Heart right ventricle (tissue), 16 donors: Measurements from ENCODE around the gene FBN3. TPM values are rescaled to one million over a fixed set of nuclear protein-coding genes. Genes with fewer than 3 reads are reported as not detected.

Experiments used
- ATAC-seq, 8 donors: fragments of 200-7000 bp; cut with Tn5 transposase; one replicate each; pipeline ENCODE4 v1.9.1; 2020; ENCODE audit warnings: mild to moderate bottlenecking in 8 of 8, moderate library complexity in 8 of 8, moderate number of reproducible peaks in 1 of 8
- DNase-seq, 2 donors: peaks; one replicate each; pipeline ENCODE4 v3.0.0-alpha.2; 2020
- H3K27ac ChIP-seq, 10 donors: fragments of 200-600 bp; sonication (generic) in 2 of 10; one replicate each; pipeline versions ENCODE4 v1.5.0 to v1.8.0; 2020 to 2022; ENCODE audit warnings: mild to moderate bottlenecking in 3 of 10
- H3K27me3 ChIP-seq, 7 donors: fragments of 200-600 bp; one replicate each; pipeline ENCODE4 v1.8.0; 2021 to 2022; ENCODE audit warnings: mild to moderate bottlenecking in 2 of 7
- H3K36me3 ChIP-seq, 9 donors: fragments of 200-600 bp; sonication (generic) in 1 of 9; one replicate each; pipeline versions ENCODE4 v1.5.0 to v1.8.0; 2020 to 2022; ENCODE audit warnings: mild to moderate bottlenecking in 2 of 9
- H3K4me1 ChIP-seq, 9 donors: fragments of 200-600 bp; sonication (generic) in 1 of 9; one replicate each; pipeline versions ENCODE4 v1.5.0 to v1.8.0; 2020 to 2022; ENCODE audit warnings: mild to moderate bottlenecking in 4 of 9
- H3K4me3 ChIP-seq, 10 donors: fragments of 200-600 bp; sonication (generic) in 2 of 10; one replicate each; pipeline versions ENCODE4 v1.5.0 to v1.8.0; 2020 to 2022; ENCODE audit warnings: mild to moderate bottlenecking in 7 of 10, moderate library complexity in 2 of 10
- H3K9me3 ChIP-seq, 11 donors: fragments of 200-600 bp in 10 of 11; sonication (generic) in 2 of 11; one replicate each; pipeline versions ENCODE4 v1.5.0 to v1.8.0; 2013 to 2022; ENCODE audit warnings: mild to moderate bottlenecking in 2 of 11, control low read depth in 1 of 11, moderate library complexity in 1 of 11
- WGBS, 2 donors: extraction: QIAGEN DNeasy Blood & Tissue Kit; methylation state at CpG; one replicate each; pipeline ENCODE4 v1.1.7; 2013; ENCODE audit warnings: inconsistent platforms in 1 of 2; 5-methylcytosine and 5-hydroxymethylcytosine counted together
- intact Hi-C, 10 donors: fragments of 100-400 bp; cut with DNase I; formaldehyde crosslinking; loops; one replicate each; pipeline versions ENCODE4 v1.11.1 to v1.14.2; 2022
- polyA plus RNA-seq, 2 donors: library from polyadenylated mRNA; stranded (reverse); fragments of 200-250 nt; gene quantifications; one replicate each; pipeline ENCODE4 v1.2.3, GENCODE V29; 2013
- total RNA-seq, 10 donors: library from RNA; stranded (reverse); fragmentation: NEBNext Ultra II Directional in 3 of 10; extraction: Animal tissue kit (Norgen Biotek cat#: 25700) in 3 of 10; gene quantifications; one replicate each; pipeline versions ENCODE4 v1.2.1 to v1.2.4, GENCODE V29; 2021 to 2023
- TF ChIP-seq, protein P1 (sequence below), 9 donors: fragments of 200-600 bp; sonication (generic) in 2 of 9; IDR thresholded peaks; one replicate each; pipeline versions ENCODE4 v1.5.0 to v1.8.0; 2021 to 2022; ENCODE audit warnings: antibody characterized with exemption in 9 of 9, mild to moderate bottlenecking in 5 of 9, moderate library complexity in 1 of 9
- donor health status: Arrhythmogenic right ventricular cardiomyopathy.
- donor health status: ischemic (EF 13 %, LVEDD 7.1; RV severe dilation, severe dysfunction).
- donor health status: healthy with polysubstance abuse.
- donor health status: DM: no; HTN: yes; CAD: no.
- donor health status: DM: no; HTN: no; CAD: no.
- donor health status: ischemic (EF 25% LVEDD 6.9; RV normal size, moderate dysfunction).
- donor health status: ischemic (EF 25% LVEDD 5.7; RV mildly dilated, moderate dysfunction).
- donor health status: healthy.
- donor health status: DM: yes; HTN: yes; CAD: no.
- donor health status: Ischemic cardiomyopathy.
- donor health status: ischemic (EF 35%, LVEDD 5.7; RV mildly dilated, moderate dysfunction).
- donor health status: nonischemic (EF 11% LVEDD 7.7; RV severe dilation, severe dysfunction).
- donor health status: DM: yes; HTN: yes; CAD: no.
- donor health status: PGD.
- donor health status: ischemic (EF 29% LVEDD 5.4; RV normal size, mild dysfunction).
- donor health status: nonischemic (EF 23%, LVEDD 6.1; RV moderate dilation, normal function).

The FBN3 gene
- total and polyA plus RNA-seq, 12 donors: 0.05 to 0.26 (median 0.06) TPM; not detected in 9

- H3K4me3 ChIP-seq: no peak overlapping the region
- H3K27ac ChIP-seq: no peak overlapping the region
- 81 to 82% methylated on average over 16 of the region's 16 CpGs for WGBS, 2 donors
- H3K36me3 ChIP-seq: no peaks in the 10 kb centered on the region
- H3K27me3 ChIP-seq: peaks cover 0 to 14% (median 0%) of the 10 kb centered on the region in 7 donors
- ATAC-seq: no peak
- no peaks in the 10 kb centered on the region for H3K9me3 ChIP-seq
- TF ChIP-seq, protein P1, sequence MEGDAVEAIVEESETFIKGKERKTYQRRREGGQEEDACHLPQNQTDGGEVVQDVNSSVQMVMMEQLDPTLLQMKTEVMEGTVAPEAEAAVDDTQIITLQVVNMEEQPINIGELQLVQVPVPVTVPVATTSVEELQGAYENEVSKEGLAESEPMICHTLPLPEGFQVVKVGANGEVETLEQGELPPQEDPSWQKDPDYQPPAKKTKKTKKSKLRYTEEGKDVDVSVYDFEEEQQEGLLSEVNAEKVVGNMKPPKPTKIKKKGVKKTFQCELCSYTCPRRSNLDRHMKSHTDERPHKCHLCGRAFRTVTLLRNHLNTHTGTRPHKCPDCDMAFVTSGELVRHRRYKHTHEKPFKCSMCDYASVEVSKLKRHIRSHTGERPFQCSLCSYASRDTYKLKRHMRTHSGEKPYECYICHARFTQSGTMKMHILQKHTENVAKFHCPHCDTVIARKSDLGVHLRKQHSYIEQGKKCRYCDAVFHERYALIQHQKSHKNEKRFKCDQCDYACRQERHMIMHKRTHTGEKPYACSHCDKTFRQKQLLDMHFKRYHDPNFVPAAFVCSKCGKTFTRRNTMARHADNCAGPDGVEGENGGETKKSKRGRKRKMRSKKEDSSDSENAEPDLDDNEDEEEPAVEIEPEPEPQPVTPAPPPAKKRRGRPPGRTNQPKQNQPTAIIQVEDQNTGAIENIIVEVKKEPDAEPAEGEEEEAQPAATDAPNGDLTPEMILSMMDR (IDR thresholded peaks at IDR 0.05): no peak
- intact Hi-C loops: no loop called here
- no peaks in the 10 kb centered on the region for H3K4me1 ChIP-seq
- no peak for DNase-seq
Measured at GRCh38 chr19:8111376-8111775, 38.0 kb downstream of the FBN3 start.

DNA sequence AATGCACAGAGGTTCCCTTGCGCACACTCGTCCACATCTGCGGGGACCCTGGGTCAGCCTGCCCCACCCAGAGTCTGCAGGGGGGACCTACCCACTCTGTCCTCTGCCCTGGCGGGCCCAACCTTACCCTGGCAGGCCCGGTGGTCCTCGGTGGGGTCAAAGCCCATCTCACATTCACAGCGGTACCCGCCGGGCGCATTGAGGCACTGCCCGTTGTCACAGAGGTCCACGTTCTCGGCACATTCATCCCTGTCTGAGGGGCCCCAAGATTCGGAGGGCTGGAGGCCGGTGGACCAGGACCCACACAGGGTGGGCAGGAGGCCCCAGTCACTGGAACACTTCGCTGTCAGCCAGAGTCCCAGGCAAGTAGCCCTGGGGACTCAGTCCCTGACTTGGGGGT lies 38.5 kb downstream of the FBN3 start:
- TF ChIP-seq, protein P1 (IDR thresholded peaks at IDR 0.05): no peak
- no peaks in the 10 kb centered on the region for H3K9me3 ChIP-seq
- 91 to 95% methylated on average over 16 of the region's 16 CpGs for WGBS, 2 donors
- H3K36me3 ChIP-seq: no peaks in the 10 kb centered on the region
- H3K4me3 ChIP-seq: no peak overlapping the region
- DNase-seq: no peak
- ATAC-seq: no peak
- H3K4me1 ChIP-seq: no peaks in the 10 kb centered on the region
- H3K27me3 ChIP-seq: peaks cover 0 to 14% (median 0%) of the 10 kb centered on the region in 7 donors
- intact Hi-C loops: no loop called here
- H3K27ac ChIP-seq: no peak overlapping the region

DNA sequence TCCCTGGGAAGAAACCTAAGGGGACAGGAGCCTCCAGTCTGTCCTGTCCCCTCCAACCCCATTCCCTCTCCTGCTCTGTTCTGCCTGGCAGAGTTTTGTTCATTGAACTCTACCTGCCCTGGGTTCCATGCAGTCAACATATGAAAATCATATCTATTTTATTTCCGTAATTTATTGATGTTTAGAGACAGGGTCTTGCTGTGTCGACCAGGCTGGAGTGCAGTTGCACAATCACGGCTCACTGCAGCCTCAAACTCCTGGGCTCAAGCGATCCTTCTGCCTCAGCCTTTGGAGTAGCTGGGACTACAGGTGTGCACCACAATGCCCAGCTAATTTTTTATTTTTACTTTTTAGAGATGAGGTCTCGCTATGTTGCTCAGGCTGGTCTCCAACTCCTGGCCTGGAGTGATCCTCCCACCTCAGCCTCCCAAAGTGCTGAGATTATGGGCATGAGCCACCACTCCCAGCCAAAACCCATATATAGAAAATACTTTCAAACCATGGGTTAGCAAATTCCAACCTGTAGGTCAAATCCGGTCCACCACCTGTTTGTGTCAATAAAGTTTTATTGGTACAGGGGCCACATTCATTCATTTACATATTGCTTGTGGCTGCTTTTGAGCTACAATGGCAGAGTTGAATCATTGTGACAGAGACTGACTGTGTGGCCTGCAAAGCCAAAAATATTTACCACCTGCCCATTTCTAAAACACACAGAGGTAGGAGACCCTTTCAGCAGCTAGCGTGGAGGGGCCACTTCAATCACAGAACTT lies 39.3 kb downstream of the FBN3 start:
- TF ChIP-seq, protein P1 (IDR thresholded peaks at IDR 0.05): no peak
- Histone ChIP-seq H3K9me3 (no peaks in the 10 kb centered on the region), H3K36me3 (no peaks in the 10 kb centered on the region), H3K27ac (no peak overlapping the region), H3K27me3 (peaks cover 0 to 14% (median 0%) of the 10 kb centered on the region in 7 donors), H3K4me1 (no peaks in the 10 kb centered on the region), H3K4me3 (no peak overlapping the region)
- DNase-seq (no peak), ATAC-seq (no peak)
- WGBS, 2 donors: 80 to 96% methylated on average over 7 of the region's 7 CpGs
- intact Hi-C loops: no loop called here

- no peak overlapping the region for H3K4me3 ChIP-seq
- WGBS, 2 donors: 61 to 70% methylated on average over 12 of the region's 12 CpGs
- H3K9me3 ChIP-seq: no peaks in the 10 kb centered on the region
- ATAC-seq (no peak), DNase-seq (no peak)
- peaks cover 0 to 14% (median 0%) of the 10 kb centered on the region in 7 donors for H3K27me3 ChIP-seq
- H3K27ac ChIP-seq: no peak overlapping the region
- TF ChIP-seq, protein P1 (IDR thresholded peaks at IDR 0.05): no peak
- H3K4me1 ChIP-seq: no peaks in the 10 kb centered on the region
- intact Hi-C loops: no loop called here
- no peaks in the 10 kb centered on the region for H3K36me3 ChIP-seq
Measured at GRCh38 chr19:8109455-8109854, 39.9 kb downstream of the FBN3 start.
